OCI-LY7 (cell line): Measurements from ENCODE around the gene KCNQ1. TPM values are rescaled to one million over a fixed set of nuclear protein-coding genes. Genes with fewer than 3 reads are reported as not detected.

Experiments used
- BruUV-seq: library from RNA; stranded (reverse); fragments of 400-500 nt; replicated peaks from 2 replicates; lab custom pipeline; 2021; lab: Mats Ljungman, UMichigan
- CTCF ChIA-PET: fragments of 300-600 bp; sonication (Branson Sonifier 250); formaldehyde crosslinking; loops from one replicate; lab custom pipeline; 2022; ENCODE audit warnings: antibody characterized with exemption; ENCODE audit not compliant: unreplicated experiment; lab: Charles Lee
- POLR2A ChIA-PET: fragments of 300-600 bp; sonication (Branson Sonifier 250); formaldehyde crosslinking; loops from one replicate; lab custom pipeline; 2022; ENCODE audit warnings: antibody characterized with exemption; lab: Charles Lee
- DNase-seq: peaks from one replicate; pipeline ENCODE4 v3.0.0-alpha.2; 2015; ENCODE audit warnings: low spot score
- H2AFZ ChIP-seq: fragments of 200-600 bp; sonication (generic), shearing (Covaris generic); 2 replicates; pipeline ENCODE4 v1.6.1; 2014; ENCODE audit warnings: mild to moderate bottlenecking, antibody characterized with exemption, low read length, moderate library complexity
- H3K27ac ChIP-seq: fragments of 200-600 bp; sonication (generic); 2 replicates; pipeline ENCODE4 v1.5.1; 2014; ENCODE audit warnings: mixed run types, low read depth, mild to moderate bottlenecking, moderate library complexity, low read length, inconsistent platforms; ENCODE audit not compliant: poor library complexity, severe bottlenecking
- H3K36me3 ChIP-seq: fragments of 200-600 bp; sonication (generic); 2 replicates; pipeline ENCODE4 v1.6.1; 2014; ENCODE audit warnings: mild to moderate bottlenecking, antibody characterized with exemption, low read length, moderate library complexity, mixed read lengths; ENCODE audit not compliant: insufficient read depth
- H3K4me1 ChIP-seq: fragments of 200-600 bp; sonication (generic); 2 replicates; pipeline ENCODE4 v1.5.1; 2014; ENCODE audit warnings: mild to moderate bottlenecking, low read length; ENCODE audit not compliant: insufficient read depth, poor library complexity, severe bottlenecking
- H3K4me2 ChIP-seq: fragments of 200-600 bp; sonication (generic); 2 replicates; pipeline ENCODE4 v1.6.1; 2014; ENCODE audit warnings: mild to moderate bottlenecking, low read length
- H3K4me3 ChIP-seq: fragments of 200-600 bp; sonication (generic); 2 replicates; pipeline ENCODE4 v1.5.1; 2014; ENCODE audit warnings: mild to moderate bottlenecking, low read depth, low read length; ENCODE audit not compliant: poor library complexity, severe bottlenecking
- H3K79me2 ChIP-seq: fragments of 200-600 bp; sonication (generic); 2 replicates; pipeline ENCODE4 v1.6.1; 2016; ENCODE audit warnings: low read depth, mild to moderate bottlenecking, low read length, moderate library complexity, mixed read lengths; ENCODE audit not compliant: insufficient read depth
- H3K9me2 ChIP-seq: fragments of 200-600 bp; sonication (generic); 2 replicates; pipeline ENCODE4 v1.6.1; 2016; ENCODE audit warnings: mild to moderate bottlenecking, low read length, mixed read lengths; ENCODE audit not compliant: insufficient read depth
- H3K9me3 ChIP-seq: fragments of 200-600 bp; sonication (generic); 2 replicates; pipeline ENCODE4 v1.6.1; 2014; ENCODE audit warnings: mild to moderate bottlenecking, mixed run types, low read length, mixed read lengths
- H4K20me1 ChIP-seq: fragments of 200-600 bp; sonication (generic); 2 replicates; pipeline ENCODE4 v1.6.1; 2014; ENCODE audit warnings: mild to moderate bottlenecking, antibody characterized with exemption, low read length, moderate library complexity, mixed read lengths; ENCODE audit not compliant: insufficient read depth
- CTCF ChIP-seq: fragments of 200-600 bp; sonication (generic); conservative IDR thresholded peaks from 2 replicates; pipeline ENCODE4 v1.5.1; 2014; ENCODE audit warnings: mild to moderate bottlenecking, antibody characterized with exemption, low read length, moderate library complexity, mixed read lengths
- EZH2phosphoT487 ChIP-seq: fragments of 200-600 bp; sonication (generic); IDR thresholded peaks from 2 replicates; pipeline ENCODE4 v1.6.1; 2018; ENCODE audit warnings: low read depth, borderline replicate concordance, mild to moderate bottlenecking, mixed run types, antibody characterized with exemption, low read length, moderate library complexity, mixed read lengths
- intact Hi-C: fragments of 100-400 bp; cut with micrococcal nuclease; formaldehyde crosslinking; loops from one replicate; pipeline ENCODE4 v1.10.0; 2022; ENCODE audit not compliant: unreplicated experiment
- total RNA-seq, 2 experiments: library from RNA; depleted of rRNA in 1 of 2; stranded (reverse); fragments of >200 nt in 1 of 2; shearing (Covaris generic) in 1 of 2; gene quantifications; 2 replicates each; pipeline ENCODE4 v1.2.3, GENCODE V29; 2014 to 2022

The KCNQ1 gene
- total RNA-seq, 2 experiments from 2014 or later, result 0.22 to 1.3 TPM

GRCh38 chr11:2592559-2593392 lies 148.0 kb downstream of the KCNQ1 start:
- no peak for DNase-seq
- Histone ChIP-seq H3K36me3 (no peaks in the 10 kb centered on the region), H3K79me2 (no peaks in the 10 kb centered on the region), H4K20me1 (no peaks in the 10 kb centered on the region), H3K4me1 (no peaks in the 10 kb centered on the region), H3K9me2 (no peaks in the 10 kb centered on the region), H3K4me3 (no peak overlapping the region), H3K9me3 (no peaks in the 10 kb centered on the region), H3K4me2 (no peak overlapping the region), H2AFZ (no peak overlapping the region), H3K27ac (no peak overlapping the region)
- ChIA-PET POLR2A (no interaction called here), CTCF (no interaction called here)
- TF ChIP-seq EZH2phosphoT487 (no peak), CTCF (no peak)
- no TSS peak for BruUV-seq
- intact Hi-C loops, result no loop called here

DNA sequence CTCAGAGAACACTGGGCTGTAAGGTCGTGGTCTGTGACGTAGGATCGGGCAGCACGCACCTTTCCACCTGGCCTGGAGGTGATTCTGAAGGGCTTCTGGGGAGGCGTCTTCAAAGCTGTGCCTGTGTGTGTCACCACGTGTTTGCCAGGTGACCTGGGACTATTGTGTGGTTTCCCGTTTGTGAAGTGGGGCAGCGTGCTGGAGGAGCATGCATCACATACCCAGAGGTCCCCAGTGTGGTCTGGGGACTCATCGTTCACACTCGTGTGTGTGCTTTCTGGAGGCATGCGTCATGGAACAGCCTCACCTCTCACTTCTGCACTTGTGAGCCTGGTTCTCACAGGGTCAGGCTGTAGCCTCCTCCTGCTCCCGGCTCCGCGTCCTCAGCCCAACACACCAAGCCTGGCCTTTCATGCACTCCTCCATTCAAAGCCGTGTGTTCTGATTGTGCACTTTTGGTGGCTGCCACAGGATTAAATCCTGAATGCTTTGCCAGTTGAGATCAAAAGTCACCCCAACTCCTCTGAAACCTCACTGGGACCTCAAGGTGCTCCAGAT lies 148.7 kb downstream of the KCNQ1 start:
- no peak for DNase-seq
- CTCF ChIA-PET, result no interaction called here

GRCh38 chr11:2594267-2594666 lies 149.5 kb downstream of the KCNQ1 start:
- Histone ChIP-seq H3K4me2 (no peak overlapping the region), H3K27ac (no peak overlapping the region), H3K79me2 (no peaks in the 10 kb centered on the region), H3K4me3 (no peak overlapping the region), H2AFZ (no peak overlapping the region), H3K4me1 (no peaks in the 10 kb centered on the region), H3K9me3 (no peaks in the 10 kb centered on the region), H4K20me1 (no peaks in the 10 kb centered on the region), H3K9me2 (no peaks in the 10 kb centered on the region), H3K36me3 (no peaks in the 10 kb centered on the region)
- intact Hi-C loops, result no loop called here
- DNase-seq, result no peak
- ChIA-PET CTCF (no interaction called here), POLR2A (no interaction called here)
- BruUV-seq, result no TSS peak
- TF ChIP-seq CTCF (no peak), EZH2phosphoT487 (no peak)

More for the DNA sequence above, 148.7 kb downstream of the KCNQ1 start:
- no peaks in the 10 kb centered on the region for H4K20me1 ChIP-seq
- no peaks in the 10 kb centered on the region for H3K79me2 ChIP-seq
- POLR2A ChIA-PET, result no interaction called here
- no peak overlapping the region for H3K27ac ChIP-seq
- BruUV-seq, result no TSS peak
- no peak overlapping the region for H3K4me2 ChIP-seq
- H3K9me2 ChIP-seq, result no peaks in the 10 kb centered on the region
- no peaks in the 10 kb centered on the region for H3K36me3 ChIP-seq
- TF ChIP-seq EZH2phosphoT487, result no peak
- no peaks in the 10 kb centered on the region for H3K4me1 ChIP-seq
- H3K4me3 ChIP-seq, result no peak overlapping the region
- intact Hi-C loops, result no loop called here
- no peaks in the 10 kb centered on the region for H3K9me3 ChIP-seq
- H2AFZ ChIP-seq, result no peak overlapping the region
